GM18868 (cell line): ENCODE results near the gene RUNX1.
"Not testable (repeated sequence)": the region's sequence is repeated elsewhere in the genome, so short reads cannot be mapped to it uniquely, and the experiment has no call there.

Experiments
- ATAC-seq: cut with Tn5 transposase; IDR thresholded peaks from one replicate; pipeline ENCODE4 v1.9.1; 2021; ENCODE audit warnings: mild to moderate bottlenecking, moderate library complexity; ENCODE audit not compliant: unreplicated experiment

RUNX1 gene

DNA sequence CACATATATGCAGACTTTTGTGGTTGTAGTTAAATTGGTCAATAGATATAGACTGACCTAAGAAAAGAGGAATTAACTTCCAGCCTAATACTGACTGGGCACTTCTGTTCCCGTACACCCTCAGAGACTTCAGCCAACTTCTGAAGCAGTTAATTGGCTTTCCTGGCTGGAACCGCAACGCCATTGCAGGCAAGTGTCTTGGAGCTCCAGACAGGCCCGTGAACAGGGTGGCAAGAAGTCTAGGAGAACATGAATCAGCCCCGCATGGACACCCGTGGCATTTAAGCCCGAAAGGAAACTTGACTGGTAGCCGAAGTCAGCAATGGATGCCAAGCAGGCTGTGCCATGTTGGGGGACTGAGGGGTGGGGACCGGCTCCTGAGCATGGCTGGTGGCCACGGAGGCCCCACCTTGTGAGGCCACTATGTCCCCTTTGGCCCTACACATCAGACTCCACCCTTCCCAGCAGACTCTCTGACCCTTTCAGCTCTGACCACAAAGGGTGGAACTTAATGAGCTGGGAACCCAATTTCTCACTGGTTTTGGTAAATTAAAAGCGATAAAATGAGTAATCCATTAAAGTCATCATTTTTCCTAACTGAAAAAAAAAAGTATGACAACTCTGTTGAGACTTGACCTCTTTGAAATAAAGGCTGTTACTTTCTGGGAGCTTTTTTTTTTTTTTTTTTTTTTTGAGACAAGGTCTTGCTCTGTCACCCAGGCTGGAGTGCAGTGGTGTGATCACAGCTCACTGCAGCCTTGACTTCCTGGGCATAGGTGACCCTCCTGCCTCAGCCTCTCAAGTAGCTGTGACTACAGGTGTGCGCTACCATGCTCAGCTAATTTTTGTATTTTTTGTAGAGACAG lies 54.1 kb downstream of the RUNX1 start:
- ATAC-seq = no peak

DNA sequence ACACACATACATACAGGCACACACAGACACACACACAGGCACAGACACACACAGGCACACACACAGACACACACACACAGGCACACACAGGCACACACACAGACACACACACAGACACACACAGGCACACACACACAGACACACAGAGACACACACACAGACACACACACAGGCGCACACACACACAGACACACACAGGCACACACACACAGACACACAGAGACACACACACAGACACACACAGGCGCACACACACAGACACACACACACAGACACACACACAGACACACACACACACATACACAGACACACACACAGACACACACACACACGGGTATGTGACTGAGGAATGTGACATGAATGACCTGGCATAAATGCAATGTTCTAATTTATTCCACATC lies 55.6 kb downstream of the RUNX1 start:
- ATAC-seq = not testable (repeated sequence)

- no peak for ATAC-seq
Observed at GRCh38 chr21:34992736-34993398, 56.2 kb downstream of the RUNX1 start.

DNA sequence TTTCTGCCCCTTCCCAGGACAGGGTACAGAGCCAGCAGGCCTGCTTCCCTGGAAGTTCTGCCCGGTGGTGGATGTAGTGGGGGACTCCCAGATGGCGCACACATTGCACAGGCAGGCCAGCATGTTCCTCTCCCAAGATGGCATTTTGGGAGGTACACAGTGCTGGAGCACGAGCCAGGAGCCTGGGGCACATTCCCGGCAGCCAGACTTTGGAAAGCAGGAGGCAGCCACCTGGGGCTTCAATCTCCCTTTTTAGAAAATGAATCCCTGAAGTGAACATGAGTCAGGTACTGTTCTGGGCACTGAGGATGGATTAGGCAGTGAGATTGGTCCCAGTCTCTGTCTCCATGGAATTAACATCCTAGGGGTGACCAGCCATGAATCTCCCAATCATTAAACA lies 56.9 kb downstream of the RUNX1 start:
- no peak for ATAC-seq

- no peak for ATAC-seq
Observed at GRCh38 chr21:34991366-34991957, 57.6 kb downstream of the RUNX1 start.

GRCh38 chr21:34990842-34991241 lies 58.3 kb downstream of the RUNX1 start:
- no peak for ATAC-seq

DNA sequence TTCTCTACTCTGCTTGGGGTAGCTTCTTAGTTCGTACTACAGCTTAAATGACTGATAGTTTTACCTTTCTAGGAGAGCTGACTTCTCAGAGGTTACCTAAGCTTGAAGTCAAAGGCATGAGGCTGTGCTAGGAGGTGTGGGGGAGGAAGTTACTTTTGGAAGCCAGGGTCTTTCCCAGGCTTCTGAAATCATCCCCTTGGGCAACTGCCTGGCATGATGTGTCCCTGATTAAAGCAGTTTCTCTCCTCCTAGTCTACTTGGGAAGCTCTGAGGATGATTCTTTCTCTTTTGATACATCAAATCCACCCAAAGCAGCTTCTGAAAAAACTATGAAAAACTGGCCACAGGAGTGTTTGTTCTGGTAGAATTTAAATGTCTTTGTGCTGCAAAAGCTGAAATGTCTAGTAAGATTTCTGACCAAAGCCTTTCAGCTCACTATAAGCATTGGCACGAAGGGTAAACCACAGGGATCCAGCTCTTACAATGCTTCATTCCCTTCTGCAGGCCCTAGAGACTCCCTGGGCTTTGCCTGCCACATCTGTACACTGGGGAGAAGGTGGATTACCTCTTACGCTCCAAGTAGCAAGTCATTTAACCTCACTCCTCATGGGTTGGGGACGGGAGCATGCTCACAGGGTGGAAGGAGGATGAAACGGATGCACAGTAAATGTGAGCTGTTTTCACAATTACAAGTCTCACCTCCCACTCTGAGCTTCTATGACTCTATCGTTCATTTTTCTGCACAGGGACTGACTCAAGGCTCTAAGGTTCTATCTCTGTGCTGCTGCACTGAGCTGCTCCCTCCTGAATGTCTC lies 59.6 kb downstream of the RUNX1 start:
- ATAC-seq = no peak

DNA sequence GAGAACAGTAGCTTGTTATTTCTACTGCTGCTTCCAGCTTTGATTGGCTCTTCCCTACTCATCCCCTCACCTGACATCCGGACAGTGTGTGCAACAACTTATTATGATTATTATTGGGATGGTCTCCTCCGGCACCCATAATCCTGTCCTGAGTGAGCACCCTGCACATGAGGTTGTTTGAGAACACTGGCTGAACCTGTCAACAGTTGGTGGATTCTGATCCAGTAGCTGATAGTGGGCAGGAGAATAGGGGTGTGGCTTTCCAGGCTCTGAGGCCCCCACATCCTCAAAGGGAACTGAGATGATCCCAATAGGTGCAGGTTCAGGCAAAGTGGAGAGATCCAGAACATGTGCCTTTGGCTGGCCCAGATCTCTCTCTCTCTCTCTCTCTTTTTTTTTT lies 60.5 kb downstream of the RUNX1 start:
- no peak for ATAC-seq

DNA sequence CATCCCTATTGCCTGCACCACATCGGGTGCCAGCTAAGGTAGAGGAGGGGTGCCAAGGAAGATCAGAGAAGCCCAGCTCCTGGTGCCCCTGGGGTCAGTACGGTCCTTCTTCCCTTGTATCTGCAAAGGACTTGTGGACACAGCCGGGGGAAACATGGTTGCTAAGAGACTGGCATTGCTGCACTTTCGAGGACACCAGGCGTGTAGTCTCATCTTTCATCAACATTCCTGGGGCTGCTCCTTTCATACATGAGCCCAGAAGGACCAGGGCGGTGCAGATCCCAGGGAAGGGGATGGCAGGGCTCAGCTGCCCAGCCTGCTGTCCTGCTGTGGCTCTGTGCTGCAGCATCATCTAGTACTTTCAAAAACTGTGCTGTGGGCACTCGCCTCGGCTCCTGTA lies 61.0 kb downstream of the RUNX1 start:
- no peak for ATAC-seq

DNA sequence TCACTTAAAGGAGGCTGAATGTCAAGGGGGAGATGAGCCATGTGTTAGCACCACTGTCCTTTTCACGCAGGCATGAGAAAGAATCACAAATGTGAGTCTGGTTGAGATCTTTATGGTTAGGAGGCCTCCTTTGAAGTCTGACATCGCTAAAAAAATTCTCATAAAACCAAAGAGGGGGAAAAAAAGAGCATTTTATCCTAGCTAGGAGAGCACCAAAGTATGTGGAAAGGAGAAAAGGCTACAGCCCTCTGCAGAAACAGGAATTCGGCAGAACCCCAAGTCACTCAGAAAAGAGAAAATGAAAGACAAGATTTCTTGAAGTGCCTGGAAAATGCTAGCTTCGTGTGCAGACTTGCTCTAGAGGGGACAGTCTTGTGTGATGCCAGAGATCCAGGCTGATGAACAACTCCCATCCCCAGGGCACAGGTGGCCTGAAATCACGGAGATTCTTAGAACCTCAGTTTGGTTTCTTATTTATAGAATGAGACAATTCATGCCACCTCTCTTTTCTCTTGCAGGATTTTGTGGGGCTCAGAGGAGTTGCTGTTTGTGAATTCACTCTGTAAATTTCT lies 61.5 kb downstream of the RUNX1 start:
- peak; percentile 42 for ATAC-seq

DNA sequence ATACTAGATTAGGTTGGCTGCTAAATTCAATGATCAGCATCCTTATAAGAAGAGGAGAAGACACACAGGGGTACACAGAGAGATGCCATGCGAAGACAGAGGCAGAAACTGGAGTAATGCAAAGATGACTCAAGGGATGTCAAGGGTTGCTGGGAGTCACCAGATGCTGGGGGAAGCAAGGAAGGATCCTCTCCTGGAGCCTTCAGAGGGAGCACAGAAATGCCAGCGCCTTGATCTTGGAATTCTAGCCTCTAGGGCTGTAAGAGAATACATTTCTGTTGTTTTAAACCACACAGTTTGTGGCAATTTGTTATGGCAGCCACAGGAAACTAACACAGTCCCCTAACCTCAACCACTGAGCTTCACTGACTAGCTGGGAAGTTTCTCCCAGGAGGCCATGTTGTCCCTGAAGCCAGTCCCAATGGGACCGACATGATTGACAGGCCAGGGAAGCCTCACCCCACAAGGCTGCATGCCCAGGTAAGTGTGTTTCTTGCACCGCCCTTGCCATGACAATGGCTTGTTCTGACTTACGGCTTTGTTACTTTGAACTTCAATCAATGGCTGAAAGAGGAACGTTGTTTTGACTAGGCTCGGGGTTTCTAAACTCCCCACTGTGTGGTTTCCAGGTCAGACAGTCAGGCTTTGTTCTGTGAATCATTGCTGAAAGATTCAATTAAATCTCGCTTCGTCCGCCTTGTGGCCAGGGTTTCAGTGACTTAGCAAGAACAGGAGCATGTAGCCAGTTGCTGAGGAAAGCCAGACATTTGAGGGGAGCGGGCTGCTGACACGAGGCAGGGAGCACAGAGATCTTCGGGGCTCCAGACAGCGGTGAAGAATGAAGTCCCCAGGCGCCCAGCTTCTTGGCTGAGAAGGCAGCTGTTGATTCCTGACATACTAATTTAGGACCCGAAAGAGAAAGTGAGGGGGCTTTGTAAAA lies 62.3 kb downstream of the RUNX1 start:
- ATAC-seq = peak; percentile 61

- ATAC-seq = no peak
Observed at GRCh38 chr21:34984356-34985058, 64.6 kb downstream of the RUNX1 start.

- no peak for ATAC-seq
Observed at GRCh38 chr21:34983680-34984086, 65.4 kb downstream of the RUNX1 start.

GRCh38 chr21:34981791-34982190 lies 67.3 kb downstream of the RUNX1 start:
- no peak for ATAC-seq

- ATAC-seq = no peak
Observed at GRCh38 chr21:34980423-34981115, 68.5 kb downstream of the RUNX1 start.

DNA sequence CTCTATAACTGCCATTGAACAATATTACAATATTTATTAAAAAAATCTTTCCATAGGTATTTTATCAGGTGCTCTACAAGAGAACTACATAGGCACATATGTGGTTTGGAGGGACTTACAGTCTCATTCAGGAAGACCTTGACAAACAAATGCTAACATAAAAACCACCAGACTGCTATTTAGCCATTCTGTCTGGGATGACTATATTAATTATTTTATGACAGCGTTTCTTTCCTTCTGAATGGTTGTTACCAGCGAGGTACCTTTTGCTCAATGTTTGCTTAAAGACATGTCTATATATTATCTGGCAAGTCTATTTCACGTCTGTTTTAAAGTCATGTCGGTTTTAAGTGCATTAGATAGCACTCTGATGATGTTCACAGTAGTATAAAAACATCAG lies 69.7 kb downstream of the RUNX1 start:
- no peak for ATAC-seq

DNA sequence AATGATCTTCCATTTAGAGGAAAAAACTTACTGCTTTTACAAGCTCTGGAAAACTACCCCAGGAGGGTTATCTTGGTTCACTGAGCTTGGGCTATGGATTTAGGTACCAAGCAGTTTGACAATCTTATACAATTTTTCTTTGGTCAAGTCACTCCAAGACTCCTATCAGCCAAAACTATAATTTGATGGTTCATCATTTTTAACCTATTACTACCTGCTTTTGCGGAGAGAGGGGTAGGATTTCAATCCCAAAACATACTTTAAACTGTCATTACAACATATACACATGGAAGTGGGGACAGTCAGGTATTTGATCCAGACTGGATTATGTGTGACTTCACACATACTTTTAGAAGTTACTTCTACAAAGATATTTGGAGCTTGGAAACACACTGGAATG lies 71.8 kb downstream of the RUNX1 start:
- ATAC-seq = no peak

DNA sequence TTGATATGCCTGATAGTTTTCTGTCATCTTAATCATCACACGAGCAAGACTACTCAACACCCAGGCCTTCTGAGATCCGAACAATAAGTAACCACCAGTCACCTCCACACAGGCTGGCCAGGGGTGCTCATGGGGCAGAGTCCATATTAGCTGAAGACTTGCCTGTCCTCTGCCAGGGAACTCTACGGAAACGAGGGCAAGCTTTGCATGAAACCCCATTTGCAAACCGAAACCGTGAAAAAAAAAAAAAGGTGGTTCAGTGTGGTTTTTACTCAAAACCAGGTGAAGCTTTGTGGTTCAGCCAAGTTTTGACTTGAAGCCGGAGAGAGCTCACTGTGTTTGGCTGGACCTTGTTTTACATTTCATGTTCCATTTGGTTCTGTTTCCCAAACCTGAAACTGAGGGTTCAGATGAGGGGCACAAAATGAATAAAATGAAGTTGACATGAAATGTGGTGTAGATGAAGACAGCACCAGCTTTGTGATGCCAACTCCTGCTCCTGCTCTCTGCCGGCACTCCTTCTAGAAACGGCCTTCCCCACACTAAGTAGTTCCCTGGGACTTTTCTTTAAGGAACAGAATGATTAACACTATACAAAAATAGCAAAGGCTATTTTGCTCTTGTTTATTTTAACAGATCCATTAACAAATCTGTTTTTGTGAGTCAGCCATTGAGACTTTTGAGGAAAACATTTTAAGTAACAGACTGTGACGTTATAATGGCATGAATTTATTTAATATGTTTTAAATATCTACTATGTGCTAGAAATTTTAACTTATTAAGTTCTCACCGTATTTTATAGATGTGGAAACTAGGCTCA lies 74.7 kb downstream of the RUNX1 start:
- ATAC-seq = peak; percentile 82
